ENCODE measurements around the gene CCT5. TPM values are rescaled to one million over a fixed set of nuclear protein-coding genes. Genes with fewer than 3 reads are reported as not detected.
"Not testable (repeated sequence)": the region's sequence is repeated elsewhere in the genome, so short reads cannot be mapped to it uniquely, and the experiment has no call there.

The CCT5 gene
- polyA plus RNA-seq, 5 donors, result 187 to 214 (median 194) TPM

- DNase-seq, result no peak
Observed at GRCh38 chr5:10235350-10235749, 14.7 kb upstream of the CCT5 start.

- DNase-seq, result no peak
Observed at GRCh38 chr5:10243660-10244240, 6.3 kb upstream of the CCT5 start.

DNA sequence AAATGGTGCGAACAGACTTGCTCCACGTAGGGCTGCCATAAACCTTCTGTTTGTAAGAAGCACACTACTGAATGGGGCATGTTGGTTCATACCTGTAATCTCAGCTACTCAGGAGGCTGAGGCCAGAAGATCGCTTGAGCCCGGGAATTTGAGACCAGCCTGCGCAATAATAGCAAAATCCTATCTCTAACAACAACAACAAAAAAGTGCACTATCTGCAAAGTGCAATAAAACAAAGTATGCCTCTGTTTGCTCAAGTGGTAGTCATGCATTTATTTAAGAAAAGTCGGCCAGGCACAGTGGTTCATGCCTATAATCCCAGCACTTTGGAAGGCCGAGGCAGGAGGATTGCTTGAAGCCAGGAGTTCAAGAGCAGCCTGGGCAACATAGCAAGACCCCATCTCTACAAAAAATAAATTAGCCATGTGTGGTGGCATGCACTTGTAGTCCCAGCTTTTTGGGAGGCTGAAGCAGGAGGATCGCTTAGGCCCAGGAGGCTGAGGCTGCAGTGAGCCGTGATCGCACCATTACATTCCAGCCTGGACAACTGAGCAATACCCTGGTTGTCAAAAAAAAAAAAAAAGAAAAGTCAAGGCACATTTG, 5.6 kb upstream of the CCT5 start:
- DNase-seq, result no peak

- DNase-seq, result no peak
Observed at GRCh38 chr5:10246761-10247160, 3.3 kb upstream of the CCT5 start.

- not testable (repeated sequence) for DNase-seq
Observed at GRCh38 chr5:10247217-10247616, 2.9 kb upstream of the CCT5 start.

- DNase-seq, result no peak
Observed at GRCh38 chr5:10248378-10249260, 1.5 kb upstream of the CCT5 start.

DNA sequence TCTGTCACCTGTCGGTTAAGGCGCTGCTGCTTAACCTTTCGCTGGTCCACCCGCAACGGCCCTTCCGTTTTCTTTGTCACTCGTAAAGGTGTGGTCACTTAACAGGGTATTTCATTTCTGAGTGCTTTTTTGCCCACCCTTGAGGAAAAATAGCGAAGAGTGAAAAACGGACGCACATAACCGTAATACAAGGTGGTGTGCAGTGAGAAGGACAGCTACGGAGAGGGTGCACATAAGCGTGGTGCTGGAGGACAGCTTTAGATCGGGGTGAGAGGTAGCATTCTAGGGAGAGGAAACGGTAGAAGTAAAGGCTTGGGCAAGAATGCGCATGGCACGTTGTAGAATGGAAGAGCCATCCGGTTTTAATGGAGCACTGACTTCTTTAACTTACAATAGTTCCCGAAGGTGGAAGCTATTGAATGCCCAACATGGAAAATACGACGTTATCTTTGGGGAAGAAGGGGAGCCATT, 761 bp downstream of the CCT5 start:
- DNase-seq, result no peak

GRCh38 chr5:10251405-10251804, 1.3 kb downstream of the CCT5 start:
- DNase-seq, result no peak

GRCh38 chr5:10253390-10253789, 3.3 kb downstream of the CCT5 start:
- DNase-seq, result no peak

- no peak for DNase-seq
Observed at GRCh38 chr5:10254686-10255085, 4.6 kb downstream of the CCT5 start.

DNA sequence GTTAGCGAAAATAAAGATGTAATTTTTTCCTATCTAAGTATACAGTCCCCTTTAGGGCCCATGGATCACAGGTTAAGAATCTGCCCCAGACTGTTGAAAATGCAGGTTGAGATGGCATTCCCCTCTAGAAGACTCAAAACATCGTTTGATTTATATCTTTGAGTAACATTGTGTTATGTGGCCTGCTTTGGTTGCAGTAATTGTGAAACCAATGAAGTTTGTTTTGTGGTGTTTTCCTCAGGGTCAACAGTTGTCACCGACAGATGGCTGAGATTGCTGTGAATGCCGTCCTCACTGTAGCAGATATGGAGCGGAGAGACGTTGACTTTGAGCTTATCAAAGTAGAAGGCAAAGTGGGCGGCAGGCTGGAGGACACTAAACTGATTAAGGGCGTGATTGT, 7.8 kb downstream of the CCT5 start:
- no peak for DNase-seq

DNA sequence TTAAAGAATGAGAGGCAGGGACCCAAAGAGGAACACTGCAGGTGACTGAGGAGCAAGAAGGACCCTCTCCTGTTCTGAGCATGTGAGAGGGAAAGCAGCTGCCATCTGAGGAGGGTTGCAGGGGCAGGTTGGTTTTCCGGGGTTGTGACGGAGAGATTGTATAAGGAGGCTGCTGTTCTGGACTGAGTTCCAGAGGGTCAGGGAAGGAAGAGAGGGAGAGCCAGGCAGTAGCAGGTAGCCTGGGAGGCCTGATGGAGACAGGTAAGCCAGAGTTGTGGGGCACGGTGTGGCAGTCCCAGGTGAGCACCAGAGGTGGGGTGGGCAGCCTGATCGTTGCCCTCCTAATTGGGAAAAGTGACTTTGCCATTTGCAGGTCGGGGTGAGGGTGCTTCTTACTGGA, 9.8 kb downstream of the CCT5 start:
- no peak for DNase-seq

- no peak for DNase-seq
Observed at GRCh38 chr5:10261065-10261464, 11.0 kb downstream of the CCT5 start.

DNA sequence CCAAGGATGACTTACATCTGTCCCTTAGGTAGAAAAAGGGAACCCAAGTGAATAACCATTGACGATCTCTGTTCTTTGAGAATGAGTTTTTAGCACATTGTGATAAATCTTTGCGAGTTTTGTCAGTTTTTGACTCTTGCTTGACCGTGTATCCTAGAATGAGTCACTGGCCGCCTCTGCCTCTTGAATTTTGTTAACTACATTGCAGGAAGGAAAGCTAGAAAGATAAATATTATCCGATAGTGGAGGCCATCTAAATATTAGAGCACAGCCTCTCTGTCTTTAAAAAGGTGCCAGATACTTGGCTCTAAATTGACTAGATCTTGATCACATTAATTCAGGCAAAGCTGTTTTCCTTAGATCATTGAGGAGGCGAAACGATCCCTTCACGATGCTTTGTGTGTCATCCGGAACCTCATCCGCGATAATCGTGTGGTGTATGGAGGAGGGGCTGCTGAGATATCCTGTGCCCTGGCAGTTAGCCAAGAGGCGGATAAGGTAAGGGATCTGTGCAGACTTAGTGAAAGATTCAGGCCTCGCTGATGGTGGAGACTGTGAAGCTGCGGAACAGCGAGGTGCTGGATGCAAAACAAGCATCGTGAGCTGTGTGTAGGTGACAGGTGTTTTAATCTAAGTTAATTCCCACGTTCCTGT, 12.2 kb downstream of the CCT5 start:
- no peak for DNase-seq

DNA sequence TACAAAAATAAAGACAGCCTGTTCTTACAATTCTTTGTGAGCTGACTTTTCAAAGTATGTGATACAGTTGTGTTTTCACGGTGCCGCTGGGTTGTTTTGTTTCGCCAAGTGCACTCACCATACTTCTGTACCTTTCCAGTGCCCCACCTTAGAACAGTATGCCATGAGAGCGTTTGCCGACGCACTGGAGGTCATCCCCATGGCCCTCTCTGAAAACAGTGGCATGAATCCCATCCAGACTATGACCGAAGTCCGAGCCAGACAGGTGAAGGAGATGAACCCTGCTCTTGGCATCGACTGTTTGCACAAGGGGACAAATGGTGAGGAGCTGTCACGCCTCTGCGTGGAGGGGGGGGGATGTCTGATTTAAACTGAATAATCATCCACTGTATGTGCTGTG, 12.9 kb downstream of the CCT5 start:
- no peak for DNase-seq

DNA sequence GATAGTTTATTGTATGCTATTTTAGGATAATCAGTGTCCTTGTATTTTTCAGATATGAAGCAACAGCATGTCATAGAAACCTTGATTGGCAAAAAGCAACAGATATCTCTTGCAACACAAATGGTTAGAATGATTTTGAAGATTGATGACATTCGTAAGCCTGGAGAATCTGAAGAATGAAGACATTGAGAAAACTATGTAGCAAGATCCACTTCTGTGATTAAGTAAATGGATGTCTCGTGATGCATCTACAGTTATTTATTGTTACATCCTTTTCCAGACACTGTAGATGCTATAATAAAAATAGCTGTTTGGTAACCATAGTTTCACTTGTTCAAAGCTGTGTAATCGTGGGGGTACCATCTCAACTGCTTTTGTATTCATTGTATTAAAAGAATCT, 14.5 kb downstream of the CCT5 start:
- DNase-seq, result no peak

- DNase-seq, result no peak
Observed at GRCh38 chr5:10265245-10266109, 15.4 kb downstream of the CCT5 start.

GRCh38 chr5:10266137-10266536, 16.1 kb downstream of the CCT5 start:
- DNase-seq, result no peak

GRCh38 chr5:10266839-10267238, 16.8 kb downstream of the CCT5 start:
- DNase-seq, result no peak

DNA sequence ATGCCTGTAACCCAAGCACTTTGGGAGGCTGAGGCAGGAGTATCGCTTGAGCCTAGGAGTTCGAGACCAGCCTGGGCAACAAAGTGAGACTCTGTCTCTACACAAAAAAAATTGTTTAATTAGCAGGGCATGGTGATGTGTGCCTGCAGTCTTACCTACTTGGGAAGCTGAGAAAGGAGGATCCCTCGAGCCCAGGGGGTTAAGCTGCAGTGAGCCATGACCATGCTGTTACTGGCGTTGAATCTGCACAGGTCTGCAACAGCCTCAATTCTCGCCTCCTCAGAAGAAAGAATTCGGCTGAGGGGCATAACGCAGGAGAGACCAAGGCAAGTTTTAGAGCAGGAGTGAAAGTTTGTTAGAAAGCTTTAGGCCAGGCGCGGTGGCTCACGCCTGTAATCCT, 18.0 kb downstream of the CCT5 start:
- DNase-seq, result no peak

Measured in right lung (tissue), 5 donors.